NCI-H2107 treated with DMSO at 0.1 percent for 48 hours (cell line): ENCODE data around the gene ASTN1.

Experiments used
- DNase-seq: peaks from one replicate; lab custom pipeline; 2025; ENCODE audit not compliant: unreplicated experiment; lab: John Stamatoyannopoulos, UW

The ASTN1 gene

DNA sequence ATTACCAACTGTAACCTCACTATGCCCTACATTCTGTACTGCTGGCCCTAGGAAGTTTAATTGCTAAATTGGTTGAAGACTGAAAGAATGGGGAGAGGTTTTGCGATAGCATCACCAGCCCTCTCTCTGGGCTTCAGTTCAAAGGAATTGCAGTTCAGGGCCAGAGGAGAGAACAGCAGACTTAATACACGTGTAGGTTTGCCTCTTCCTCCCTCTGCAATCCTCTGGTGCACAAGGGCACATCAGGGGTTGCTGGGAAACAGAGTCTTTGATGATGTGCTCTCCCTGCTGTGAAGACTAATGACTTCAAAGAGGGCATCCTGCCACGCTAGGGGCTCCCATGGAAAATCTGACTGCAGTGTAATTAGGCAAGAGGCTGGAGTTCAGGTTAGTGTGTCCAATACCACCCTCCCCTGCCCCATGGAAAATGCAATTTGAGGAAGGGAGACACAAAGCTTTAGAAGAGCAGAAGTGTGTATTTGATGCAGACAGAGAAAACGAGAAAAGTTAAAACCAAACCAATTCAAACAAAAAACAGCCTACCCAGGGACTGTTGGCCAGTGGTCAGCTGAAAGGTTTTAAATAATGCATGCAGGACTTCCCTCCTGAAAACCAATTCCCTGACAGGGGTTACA lies 167.9 kb downstream of the ASTN1 start:
- DNase-seq, result no peak

DNA sequence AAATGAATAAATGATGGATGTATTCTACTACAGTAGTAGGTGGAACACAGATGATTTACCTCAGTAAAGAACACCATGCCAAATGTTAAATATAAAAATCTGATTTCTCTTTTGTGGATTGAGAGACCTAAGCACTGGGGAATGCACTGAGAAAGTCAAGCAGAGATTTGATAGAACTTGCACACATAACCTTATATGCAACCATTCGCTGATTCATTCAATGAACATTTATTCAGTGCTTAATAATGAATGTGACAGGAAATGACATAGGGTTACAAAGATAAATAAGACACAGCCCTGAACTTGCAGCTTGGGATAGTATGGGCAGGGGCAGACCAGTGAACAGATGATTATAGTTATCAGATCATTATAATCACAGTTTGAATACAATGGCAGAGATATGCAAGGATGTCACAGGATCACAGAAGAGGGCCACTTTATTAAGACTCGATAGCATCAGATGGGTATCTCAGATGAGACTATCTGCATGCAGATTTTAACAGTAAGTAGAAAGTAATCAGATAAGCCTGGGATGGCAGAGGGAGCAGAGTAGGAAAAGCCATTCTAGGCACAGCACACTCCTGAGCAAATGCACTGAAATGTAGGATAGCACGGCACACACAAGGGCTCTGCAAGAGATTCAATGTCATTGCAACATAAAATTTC lies 169.4 kb downstream of the ASTN1 start:
- no peak for DNase-seq

DNA sequence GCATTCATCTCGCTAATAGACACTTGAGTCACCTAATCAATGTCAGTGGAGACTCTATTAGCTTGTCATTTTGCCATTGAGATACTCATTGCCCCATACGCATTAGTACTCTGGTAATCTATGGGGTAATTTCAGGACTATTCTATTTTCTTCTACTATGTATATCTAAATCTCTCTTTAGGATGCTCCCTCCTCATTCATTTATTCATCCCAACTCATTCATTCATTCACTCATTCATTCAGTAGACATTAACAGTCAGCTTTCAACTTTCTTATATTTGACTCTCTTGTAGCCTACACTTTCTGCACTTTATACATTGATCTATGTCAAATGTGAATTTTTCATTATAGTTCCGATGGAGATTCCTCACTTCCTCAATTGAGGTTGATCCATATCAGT lies 170.9 kb downstream of the ASTN1 start:
- no peak for DNase-seq

DNA sequence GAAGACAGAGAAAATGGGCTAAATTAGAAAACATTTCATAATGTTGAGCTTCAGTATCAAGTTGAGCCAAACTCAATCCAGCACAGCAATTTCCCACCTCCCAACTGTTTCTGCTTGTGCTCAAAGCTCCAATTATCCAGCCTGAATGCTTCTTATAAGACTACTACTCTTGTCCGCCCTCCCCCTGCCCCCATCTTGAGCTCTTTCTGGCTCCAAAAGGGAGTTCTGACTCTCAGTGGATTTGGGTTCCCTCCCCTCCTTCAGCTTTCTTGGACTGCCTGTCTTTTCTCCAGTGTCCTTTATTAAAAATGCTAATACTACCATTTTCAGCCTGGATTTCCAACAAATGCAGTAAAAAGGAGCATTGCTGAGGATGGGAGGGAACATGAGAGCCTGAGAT lies 174.8 kb downstream of the ASTN1 start:
- DNase-seq, result no peak

DNA sequence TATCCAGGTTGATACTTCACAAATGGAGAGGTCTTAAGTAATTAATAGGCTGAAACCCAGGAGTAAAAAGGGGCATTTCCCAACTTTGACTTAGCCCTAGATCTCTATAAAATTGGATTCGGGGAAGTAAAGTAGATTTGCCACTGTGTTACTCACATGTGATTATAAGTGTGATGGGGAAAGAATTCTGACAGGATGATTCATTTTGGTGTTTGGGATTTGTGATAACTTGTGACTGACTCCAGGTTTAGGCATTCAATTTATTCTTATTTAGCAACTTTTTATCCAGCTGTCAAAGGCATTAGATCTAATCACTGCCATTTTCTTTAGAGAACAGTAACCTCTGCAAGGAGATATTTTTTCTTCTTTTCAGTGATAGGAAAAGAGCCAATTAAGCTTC lies 175.5 kb downstream of the ASTN1 start:
- DNase-seq, result no peak

DNA sequence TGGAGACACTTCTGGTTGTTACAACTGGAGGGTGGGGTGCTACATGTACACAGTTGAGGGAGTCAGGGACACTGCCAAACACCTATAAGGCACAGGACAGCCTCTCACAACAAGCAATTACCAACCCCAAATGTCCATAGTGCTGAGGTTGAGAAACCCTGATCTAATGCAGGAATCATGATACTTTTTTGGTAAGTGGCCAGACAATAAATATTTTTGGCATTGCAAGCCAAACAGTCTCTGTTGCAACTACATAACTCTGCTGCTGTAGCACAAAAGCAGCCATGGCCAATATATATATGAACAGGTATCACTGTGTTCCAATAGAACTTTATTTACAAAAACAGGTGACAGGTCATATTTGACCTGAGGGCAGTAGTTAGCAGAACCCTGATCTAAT lies 177.5 kb downstream of the ASTN1 start:
- no peak for DNase-seq

DNA sequence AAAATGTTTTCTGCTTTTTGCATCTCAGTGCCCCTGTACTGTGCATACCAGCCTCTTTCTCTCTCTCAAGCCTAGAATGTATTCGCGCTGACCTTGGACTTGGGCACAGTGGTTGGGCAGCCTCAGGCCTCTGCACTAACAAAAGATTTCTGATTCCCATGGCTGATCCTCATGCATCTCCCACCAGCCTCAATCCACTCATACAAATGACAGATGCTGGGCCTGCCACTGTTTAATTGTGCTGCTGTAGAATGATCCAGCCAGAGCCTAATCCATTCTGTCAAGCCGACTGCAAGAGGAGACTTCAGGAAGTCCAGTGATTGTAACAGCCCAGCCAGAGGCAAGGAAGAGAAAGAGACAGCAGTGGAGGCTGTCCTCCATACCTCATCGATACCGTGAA lies 180.8 kb downstream of the ASTN1 start:
- DNase-seq, result no peak

DNA sequence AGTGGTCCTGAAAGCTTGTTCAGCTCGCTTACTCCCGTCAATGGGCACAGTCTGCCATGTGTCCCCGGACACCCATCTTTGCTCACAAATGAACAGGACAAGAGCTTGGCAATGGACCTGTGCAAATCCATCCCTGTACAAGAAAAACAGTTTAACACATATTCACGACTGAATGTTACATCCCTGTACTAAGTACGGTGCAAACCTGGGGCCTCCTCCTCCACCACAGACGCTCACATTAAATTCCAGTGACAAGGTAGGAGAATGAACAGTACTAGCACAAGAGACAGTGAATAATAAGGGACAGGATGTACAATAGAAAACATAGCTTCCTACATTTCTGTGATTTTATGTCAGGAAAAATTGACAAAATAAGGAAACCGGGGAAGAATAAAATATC lies 187.7 kb downstream of the ASTN1 start:
- DNase-seq, result no peak

DNA sequence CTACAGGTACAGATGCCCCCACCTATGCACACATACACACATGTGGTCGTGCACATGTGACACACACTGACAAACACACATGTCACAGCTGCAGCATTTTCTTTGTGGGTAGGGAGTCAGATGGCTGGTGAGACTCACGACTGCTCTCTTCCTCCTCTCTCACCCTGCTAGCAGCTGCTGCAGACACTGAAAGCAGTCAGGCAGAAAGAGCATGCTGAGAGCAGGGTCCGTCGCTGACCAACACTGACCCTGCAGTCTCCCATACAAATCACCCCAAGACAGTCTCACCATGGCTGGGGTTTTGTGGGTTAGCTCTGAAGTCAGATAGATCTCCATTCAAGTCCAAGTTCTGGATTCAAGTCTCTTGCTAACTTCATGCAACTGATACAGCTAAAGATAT lies 188.3 kb downstream of the ASTN1 start:
- no peak for DNase-seq

DNA sequence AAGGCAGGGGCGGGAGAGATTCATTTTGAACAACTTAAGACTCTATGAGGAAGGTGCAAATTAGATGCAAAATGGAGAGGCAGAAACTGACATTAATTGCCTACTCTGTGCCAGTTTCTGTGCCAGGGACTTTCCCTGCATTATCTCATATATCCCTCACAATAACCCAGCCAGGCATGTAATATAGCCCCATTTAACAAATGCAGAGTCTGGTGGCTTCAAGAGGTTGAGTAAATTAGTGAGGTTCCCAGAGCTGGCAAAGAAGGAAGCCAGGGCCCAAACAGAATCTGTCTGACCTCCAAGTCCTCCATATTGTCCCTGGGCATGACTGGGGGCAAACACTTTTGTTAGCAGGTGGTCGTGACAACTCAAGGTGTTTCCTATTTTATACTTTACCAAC lies 199.8 kb downstream of the ASTN1 start:
- DNase-seq, result no peak

DNA sequence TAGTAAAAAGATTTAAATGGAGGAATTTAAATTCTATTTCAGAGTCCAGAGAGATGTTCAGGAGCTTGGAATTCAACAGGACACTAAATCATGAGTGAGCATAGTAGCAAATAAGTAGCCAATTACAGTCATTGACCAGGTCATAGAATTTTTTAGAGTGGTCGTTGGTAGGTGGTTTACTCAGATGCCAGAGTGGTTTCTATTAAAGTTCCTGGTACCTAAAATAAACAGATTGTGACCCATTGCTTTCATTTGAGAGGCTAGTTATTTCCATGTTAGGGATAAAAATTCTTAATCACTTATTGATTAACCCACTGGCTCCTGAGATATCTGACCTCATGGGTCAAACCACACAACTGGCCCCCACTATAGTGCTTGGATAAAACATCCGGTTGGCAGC lies 201.3 kb downstream of the ASTN1 start:
- DNase-seq, result no peak

DNA sequence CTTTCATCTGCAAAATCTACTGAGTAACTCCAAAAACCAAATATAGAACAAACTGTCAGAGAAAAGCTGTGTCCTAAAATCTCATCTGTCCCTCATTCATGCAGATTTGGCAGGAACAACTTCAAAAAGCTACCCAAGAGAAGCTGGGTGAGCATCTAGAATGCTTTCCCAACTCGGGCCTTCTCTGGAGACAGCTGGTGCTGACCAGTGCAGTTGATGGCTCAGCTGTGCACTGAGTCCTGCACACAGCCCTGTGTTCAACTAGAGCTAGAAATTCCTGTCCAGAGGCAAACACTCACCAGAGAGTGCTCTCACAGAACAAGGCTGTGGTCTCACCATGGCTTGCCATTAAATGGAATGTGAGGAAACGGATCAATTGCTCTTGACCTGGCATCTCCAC lies 202.8 kb downstream of the ASTN1 start:
- no peak for DNase-seq

DNA sequence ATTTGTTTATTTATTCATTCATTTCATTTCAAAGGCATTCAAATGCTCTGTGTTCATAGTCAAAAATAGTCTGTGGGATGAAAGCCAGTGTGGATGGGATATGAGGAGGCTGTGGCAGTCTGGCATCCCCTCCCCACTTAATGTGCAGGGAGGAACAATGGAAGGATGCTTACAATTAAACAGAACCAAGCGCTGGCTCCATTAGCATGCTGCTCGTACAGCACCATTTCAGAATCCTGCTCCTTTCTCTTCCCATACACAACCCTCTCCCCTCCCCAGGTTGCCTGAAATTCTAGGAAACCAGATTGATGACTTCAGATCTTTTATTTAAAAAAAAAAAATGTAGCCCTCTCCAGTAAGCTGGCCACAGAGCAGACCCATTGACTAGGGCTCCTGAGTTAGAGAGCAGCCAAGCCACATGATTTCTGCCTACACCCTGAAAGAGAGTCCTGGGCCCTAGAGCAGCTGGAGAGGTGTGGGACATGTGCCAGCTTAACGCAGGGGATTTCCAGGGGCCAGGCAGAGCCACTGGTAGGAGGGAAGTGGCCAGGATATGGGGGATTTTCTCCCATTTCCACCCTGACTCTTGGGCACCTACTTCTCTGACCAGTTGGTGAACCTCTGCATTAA lies 205.2 kb downstream of the ASTN1 start:
- no peak for DNase-seq

DNA sequence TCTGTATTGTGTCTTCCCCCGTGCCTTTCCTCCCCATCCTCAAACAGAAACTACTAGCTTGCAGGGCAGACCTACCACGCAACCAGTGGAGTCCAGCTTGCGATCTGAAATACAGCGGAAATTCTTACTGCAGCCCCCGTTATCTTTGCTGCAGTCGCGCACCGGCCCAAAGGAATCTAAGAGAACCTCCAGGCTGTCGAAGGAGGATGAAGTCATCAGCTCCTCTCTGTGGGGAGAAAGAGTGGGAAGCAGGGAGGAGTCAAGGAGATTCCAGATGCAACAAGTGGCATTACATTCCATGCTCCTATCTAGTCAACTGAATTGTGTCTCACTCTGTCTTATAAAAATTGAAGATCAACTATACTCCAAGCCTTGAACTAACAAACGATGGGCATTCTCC lies 206.9 kb downstream of the ASTN1 start:
- no peak for DNase-seq

DNA sequence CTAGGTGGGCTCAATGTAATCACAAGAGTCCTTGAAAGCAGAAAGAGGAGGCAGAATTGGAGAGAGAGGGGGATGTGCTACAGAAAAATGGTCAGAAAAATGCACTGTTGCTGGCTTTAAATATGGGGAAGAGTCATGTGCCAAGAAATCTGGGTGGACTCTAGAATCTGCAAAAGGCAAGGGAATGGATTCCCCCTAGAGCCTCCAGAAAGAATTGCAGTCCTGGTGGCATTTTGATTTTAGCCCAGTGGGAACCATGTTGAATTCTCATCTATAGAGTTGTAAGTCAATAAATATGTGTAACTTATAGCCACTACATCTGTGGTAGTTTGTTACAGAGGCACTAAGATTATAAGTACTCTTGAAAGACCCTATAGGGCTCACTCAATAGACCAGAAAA lies 210.3 kb downstream of the ASTN1 start:
- DNase-seq, result no peak

DNA sequence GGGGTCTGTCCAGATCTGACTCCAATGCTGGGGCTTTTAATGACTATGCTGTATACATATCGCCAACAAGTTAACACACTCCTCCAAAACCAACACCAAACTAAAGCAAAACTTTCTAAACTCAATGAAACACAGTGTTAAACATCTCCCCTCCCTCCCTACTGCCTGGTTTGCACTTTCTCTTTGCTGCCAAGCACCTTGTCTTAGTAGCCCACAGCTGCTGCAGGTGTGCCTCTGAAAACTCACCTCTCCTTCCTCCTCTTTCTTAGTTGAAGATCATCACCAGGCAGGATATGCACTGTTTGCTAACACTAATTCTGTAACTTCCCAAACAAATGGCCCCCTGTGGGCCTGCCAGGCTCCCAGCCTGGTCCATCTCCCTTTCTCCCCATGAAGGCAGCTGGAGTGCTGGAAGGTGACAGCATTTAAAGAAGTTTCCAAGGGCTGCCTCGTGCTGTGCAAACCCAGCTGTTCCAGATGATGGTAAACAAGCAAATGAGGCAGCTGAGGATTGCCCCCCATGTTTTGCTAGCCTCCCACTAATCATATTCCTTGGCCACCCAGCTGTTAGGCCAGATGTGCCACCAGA lies 213.7 kb downstream of the ASTN1 start:
- DNase-seq, result no peak

DNA sequence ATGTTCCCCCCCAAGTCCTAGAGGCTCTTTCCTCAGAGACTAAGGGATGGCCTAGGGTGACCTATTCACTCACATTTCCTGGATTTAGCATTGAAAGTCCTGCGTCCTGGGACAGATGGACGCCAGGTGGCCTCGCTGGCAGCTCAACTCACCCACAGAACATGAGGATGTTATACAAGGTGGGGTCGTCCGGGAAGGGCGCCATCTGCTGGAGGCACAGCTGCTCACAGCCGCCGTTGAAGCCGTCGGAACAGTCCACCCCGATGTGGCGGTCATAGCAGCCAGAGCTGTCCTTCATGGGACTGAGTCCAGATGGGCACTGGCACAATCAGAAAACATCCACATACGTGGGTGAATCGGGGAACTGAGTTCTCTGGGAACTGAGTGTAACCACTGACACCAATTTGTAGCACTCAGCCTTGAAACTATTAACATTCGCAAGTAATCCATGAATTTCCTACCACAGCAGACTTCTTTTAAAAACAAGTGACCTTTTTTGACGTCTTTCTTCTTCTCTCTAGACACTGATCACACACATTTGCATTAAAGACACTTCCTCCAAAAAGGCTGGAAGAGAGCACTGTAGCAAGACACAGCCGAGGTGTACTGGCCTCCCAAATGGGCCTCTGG lies 215.4 kb downstream of the ASTN1 start:
- DNase-seq, result no peak

DNA sequence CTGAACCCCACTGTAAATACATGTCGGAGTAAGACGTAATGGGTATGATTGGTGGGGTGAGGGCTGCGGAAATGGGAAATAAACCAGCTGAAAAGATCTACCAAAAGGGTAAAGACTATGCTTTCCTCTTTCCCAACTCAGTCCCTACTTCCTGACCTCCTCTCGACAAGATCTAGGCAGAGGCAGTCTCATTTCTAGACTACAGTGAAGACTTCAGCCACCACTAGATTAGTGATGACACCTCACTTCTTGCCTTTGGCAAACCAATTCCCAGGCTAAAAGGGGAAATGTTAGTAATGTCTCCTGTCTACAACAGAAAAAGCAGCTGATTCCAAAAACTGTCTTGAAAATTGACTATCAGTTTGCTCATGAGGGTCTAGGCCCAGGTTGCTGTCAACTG lies 219.9 kb downstream of the ASTN1 start:
- no peak for DNase-seq

DNA sequence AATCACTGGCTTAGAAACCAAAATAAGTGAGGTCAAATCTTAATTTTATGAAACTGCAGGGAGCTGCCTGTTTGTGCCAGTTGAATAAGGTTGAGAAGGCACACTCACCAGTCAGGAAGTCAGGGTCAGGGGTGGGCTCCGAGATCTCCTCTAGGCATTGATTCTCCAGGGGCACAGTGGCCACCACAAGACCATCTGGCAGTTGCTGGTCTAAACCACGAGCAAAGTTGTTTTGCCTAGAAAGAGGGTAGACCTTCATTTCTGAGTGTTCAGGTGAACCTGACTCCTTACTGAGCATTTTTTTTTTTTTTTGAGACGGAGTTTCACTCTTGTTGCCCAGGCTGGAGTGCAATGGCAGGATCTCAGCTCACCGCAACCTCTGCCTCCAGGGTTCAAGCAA lies 220.7 kb downstream of the ASTN1 start:
- DNase-seq, result no peak

DNA sequence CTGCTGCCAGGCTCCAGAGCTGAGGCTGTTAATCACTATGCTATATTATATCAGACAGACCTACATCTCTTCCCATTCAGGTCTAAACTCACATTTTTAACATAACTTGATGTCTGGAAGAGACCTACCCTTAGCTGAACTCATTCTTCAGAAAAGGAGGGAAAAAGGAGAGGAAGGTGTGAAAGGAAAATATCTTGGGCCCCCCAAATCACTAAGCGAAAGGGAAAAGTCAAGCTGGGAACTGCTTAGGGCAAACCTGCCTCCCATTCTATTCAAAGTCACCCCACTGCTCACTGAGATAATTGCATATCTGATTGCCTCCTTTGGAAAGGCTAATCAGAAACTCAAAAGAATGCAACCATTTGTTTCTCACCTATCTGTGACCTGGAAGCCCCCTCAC lies 222.2 kb downstream of the ASTN1 start:
- no peak for DNase-seq

DNA sequence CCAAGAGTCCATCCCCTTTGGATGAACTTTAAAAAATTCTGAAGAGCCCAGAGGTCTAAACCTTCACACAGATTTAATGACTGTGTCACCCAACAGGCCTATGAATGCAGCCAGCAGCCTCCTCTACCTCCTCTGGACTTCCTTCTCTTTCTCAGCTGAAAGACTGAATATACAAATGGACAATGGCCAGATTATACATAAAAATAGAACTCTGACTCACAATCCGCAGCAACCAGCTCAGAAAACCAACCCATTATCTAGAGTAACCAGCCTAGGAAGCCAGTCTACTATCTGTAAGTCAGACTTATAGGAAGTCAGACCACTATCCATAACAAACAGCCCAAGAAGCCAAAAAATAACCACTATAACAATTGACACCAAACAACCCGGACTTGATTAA lies 224.5 kb downstream of the ASTN1 start:
- no peak for DNase-seq

DNA sequence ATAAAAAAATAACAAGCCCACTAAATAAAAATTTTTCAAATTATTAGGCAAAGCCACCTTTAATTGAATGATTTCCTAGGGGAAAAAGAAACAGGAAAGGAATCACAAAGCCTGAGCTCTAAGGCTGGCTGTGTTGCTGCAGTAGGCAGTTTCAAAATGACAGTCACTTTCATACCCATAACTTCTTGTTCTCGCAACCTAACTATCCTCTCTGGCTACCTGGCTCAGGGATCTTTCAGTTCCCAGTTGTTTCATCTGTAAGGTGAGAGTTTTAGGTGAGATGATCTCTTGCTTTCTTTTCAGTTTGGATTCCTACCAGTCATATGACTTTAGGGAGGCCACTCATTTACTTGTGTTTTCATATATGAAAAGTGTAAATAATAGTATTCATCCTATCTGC lies 226.1 kb downstream of the ASTN1 start:
- DNase-seq, result no peak
